ENCODE data around the gene TAF4B. TPM values are rescaled to one million over a fixed set of nuclear protein-coding genes. Genes with fewer than 3 reads are reported as not detected.

Gene TAF4B
- total and polyA plus RNA-seq, 2 donors (not counting 1 experiment from before 2014, with no cell fraction given) = 0.42 to 2.0 TPM

- Histone ChIP-seq H3K9ac (ENCODE audit: insufficient read depth, low read length) (no peak overlapping the region), H3K27me3 (ENCODE audit: control insufficient read depth, insufficient read depth, low read length) (no peaks in the 10 kb centered on the region), H4K20me1 (ENCODE audit: control insufficient read depth, extremely low read depth, insufficient read depth, low read length) (no peaks in the 10 kb centered on the region), H3K4me3 (replicated peaks in 1 of 4; ENCODE audit: control extremely low read depth in 1 of 4, insufficient read depth in 1 of 4, low read depth in 3 of 4, low read length in 4 of 4) (no peak overlapping the region), H3K27ac (ENCODE audit: insufficient read depth, low read length) (no peak overlapping the region), H3K9me3 (ENCODE audit: control insufficient read depth, insufficient read depth, low read depth, low read length) (no peaks in the 10 kb centered on the region), H3K79me2 (ENCODE audit: control insufficient read depth, insufficient read depth, low read length) (no peaks in the 10 kb centered on the region), H3K4me2 (ENCODE audit: extremely low read depth, insufficient read depth, low read length) (no peak overlapping the region), H3K4me1 (ENCODE audit: control insufficient read depth, extremely low read depth, insufficient read depth, low read length) (no peaks in the 10 kb centered on the region), H3K36me3 (ENCODE audit: control insufficient read depth, insufficient read depth, low read length) (no peaks in the 10 kb centered on the region), H2AFZ (ENCODE audit: low read length) (no peak overlapping the region)
- no peak for DNase-seq (ENCODE audit: low read depth in 2 of 2)
- TF ChIP-seq CTCF (conservative IDR thresholded peaks at IDR 0.05 in 1 of 2, IDR thresholded peaks at IDR 0.05 in 1 of 2; ENCODE audit: low read depth in 1 of 2, low read length in 2 of 2) (no peak), EZH2 (IDR thresholded peaks at IDR 0.05; ENCODE audit: low read length, missing control alignments) (no peak)
These were observed 190.5 kb downstream of the TAF4B start for GRCh38 chr18:26416652-26417150.

GRCh38 chr18:26417190-26417589 is 190.9 kb downstream of the TAF4B start:
- H3K4me2 ChIP-seq (ENCODE audit: extremely low read depth, insufficient read depth, low read length) = no peak overlapping the region
- H3K4me1 ChIP-seq (ENCODE audit: control insufficient read depth, extremely low read depth, insufficient read depth, low read length) = no peaks in the 10 kb centered on the region
- H2AFZ ChIP-seq (ENCODE audit: low read length) = no peak overlapping the region
- TF ChIP-seq EZH2 (IDR thresholded peaks at IDR 0.05; ENCODE audit: low read length, missing control alignments) (no peak), CTCF (conservative IDR thresholded peaks at IDR 0.05 in 1 of 2, IDR thresholded peaks at IDR 0.05 in 1 of 2; ENCODE audit: low read depth in 1 of 2, low read length in 2 of 2) (no peak)
- no peak for DNase-seq (ENCODE audit: low read depth in 2 of 2)
- H3K9me3 ChIP-seq (ENCODE audit: control insufficient read depth, insufficient read depth, low read depth, low read length) = no peaks in the 10 kb centered on the region
- H3K9ac ChIP-seq (ENCODE audit: insufficient read depth, low read length) = no peak overlapping the region
- H4K20me1 ChIP-seq (ENCODE audit: control insufficient read depth, extremely low read depth, insufficient read depth, low read length) = no peaks in the 10 kb centered on the region
- no peaks in the 10 kb centered on the region for H3K79me2 ChIP-seq (ENCODE audit: control insufficient read depth, insufficient read depth, low read length)
- no peaks in the 10 kb centered on the region for H3K27me3 ChIP-seq (ENCODE audit: control insufficient read depth, insufficient read depth, low read length)
- no peaks in the 10 kb centered on the region for H3K36me3 ChIP-seq (ENCODE audit: control insufficient read depth, insufficient read depth, low read length)
- no peak overlapping the region for H3K4me3 ChIP-seq (replicated peaks in 1 of 4; ENCODE audit: control extremely low read depth in 1 of 4, insufficient read depth in 1 of 4, low read depth in 3 of 4, low read length in 4 of 4)
- no peak overlapping the region for H3K27ac ChIP-seq (ENCODE audit: insufficient read depth, low read length)

- no peak overlapping the region for H3K9ac ChIP-seq (ENCODE audit: insufficient read depth, low read length)
- H3K4me3 ChIP-seq (replicated peaks in 1 of 4; ENCODE audit: control extremely low read depth in 1 of 4, insufficient read depth in 1 of 4, low read depth in 3 of 4, low read length in 4 of 4) = no peak overlapping the region
- H3K9me3 ChIP-seq (ENCODE audit: control insufficient read depth, insufficient read depth, low read depth, low read length) = no peaks in the 10 kb centered on the region
- no peaks in the 10 kb centered on the region for H3K36me3 ChIP-seq (ENCODE audit: control insufficient read depth, insufficient read depth, low read length)
- H3K27me3 ChIP-seq (ENCODE audit: control insufficient read depth, insufficient read depth, low read length) = no peaks in the 10 kb centered on the region
- H3K79me2 ChIP-seq (ENCODE audit: control insufficient read depth, insufficient read depth, low read length) = no peaks in the 10 kb centered on the region
- H2AFZ ChIP-seq (ENCODE audit: low read length) = no peak overlapping the region
- no peaks in the 10 kb centered on the region for H3K4me1 ChIP-seq (ENCODE audit: control insufficient read depth, extremely low read depth, insufficient read depth, low read length)
- no peak overlapping the region for H3K4me2 ChIP-seq (ENCODE audit: extremely low read depth, insufficient read depth, low read length)
- TF ChIP-seq EZH2 (IDR thresholded peaks at IDR 0.05; ENCODE audit: low read length, missing control alignments) (no peak), CTCF (conservative IDR thresholded peaks at IDR 0.05 in 1 of 2, IDR thresholded peaks at IDR 0.05 in 1 of 2; ENCODE audit: low read depth in 1 of 2, low read length in 2 of 2) (no peak)
- no peak for DNase-seq (ENCODE audit: low read depth in 2 of 2)
- no peak overlapping the region for H3K27ac ChIP-seq (ENCODE audit: insufficient read depth, low read length)
- H4K20me1 ChIP-seq (ENCODE audit: control insufficient read depth, extremely low read depth, insufficient read depth, low read length) = no peaks in the 10 kb centered on the region
These were observed 192.0 kb downstream of the TAF4B start for GRCh38 chr18:26418225-26418624.
